Cardiac muscle cell (in vitro differentiated cells and primary cell): ENCODE results near the gene C17orf50. TPM values are rescaled to one million over a fixed set of nuclear protein-coding genes. Genes with fewer than 3 reads are reported as not detected.

Source experiments
- DNase-seq, 2 donors: peaks; one replicate each; pipeline versions ENCODE4 v3.0.0 to v3.0.0-alpha.2; 2010 to 2017; ENCODE audit warnings: low read depth in 1 of 2, low spot score in 1 of 2
- H3K27ac ChIP-seq: fragments of 200-600 bp; sonication (generic); 2 replicates; pipeline ENCODE4 v1.5.1; 2016
- H3K27me3 ChIP-seq: fragments of 200-600 bp; sonication (generic); 2 replicates; pipeline ENCODE4 v1.6.0; 2016; ENCODE audit warnings: control low read depth
- H3K36me3 ChIP-seq: fragments of 200-600 bp; sonication (generic); 2 replicates; pipeline ENCODE4 v1.5.1; 2016; ENCODE audit warnings: control low read depth
- H3K4me1 ChIP-seq: fragments of 200-600 bp; sonication (generic); 2 replicates; pipeline ENCODE4 v1.8.1; 2017; ENCODE audit warnings: low read depth, mild to moderate bottlenecking, mixed run types
- H3K4me3 ChIP-seq: fragments of 200-600 bp; sonication (generic); 2 replicates; pipeline ENCODE4 v1.5.1; 2016; ENCODE audit warnings: mild to moderate bottlenecking
- H3K9me3 ChIP-seq: fragments of 200-600 bp; sonication (generic); 2 replicates; pipeline ENCODE4 v1.5.1; 2017; ENCODE audit warnings: low read depth, mild to moderate bottlenecking, control low read depth
- polyA plus RNA-seq: library from polyadenylated mRNA; unstranded; fragments of >200 nt; fragmentation: Nextera tagmentation; extraction: Ambion mirVana; gene quantifications from 2 replicates; pipeline ENCODE4 v1.2.1, GENCODE V29; 2016
- total RNA-seq: library from RNA; depleted of rRNA; stranded (reverse); fragments of >200 nt; gene quantifications from 2 replicates; pipeline ENCODE4 v1.2.3, GENCODE V29; 2016
- TF ChIP-seq, protein P1 (sequence below): IDR thresholded peaks from 2 replicates; pipeline ENCODE4 v1.5.1; 2012; ENCODE audit warnings: low read depth, mild to moderate bottlenecking, low read length

The C17orf50 gene
- total and polyA plus RNA-seq, 2 experiments from 2014 or later = 0.74 to 1.2 TPM

DNA sequence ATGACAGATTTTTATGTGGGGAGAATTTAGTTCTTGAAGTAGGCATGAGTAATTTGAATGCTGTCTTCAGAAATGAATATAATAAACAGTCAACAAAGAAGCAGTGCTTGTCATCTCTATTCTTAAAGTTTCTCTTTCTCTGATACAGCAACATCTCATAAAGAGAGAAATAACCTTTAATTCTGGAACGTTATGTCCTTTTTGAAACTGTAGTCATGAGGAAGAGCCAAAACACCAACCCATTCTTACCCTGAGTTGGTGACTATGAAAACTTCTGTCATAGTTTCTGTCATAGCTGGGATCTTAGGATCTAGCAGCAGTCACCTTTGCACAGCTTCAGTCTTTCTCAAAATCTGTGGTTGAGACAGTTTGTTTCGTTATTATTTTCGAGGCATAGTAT lies 44.5 kb upstream of the C17orf50 start:
- peaks cover 54% of the 10 kb centered on the region for H3K4me1 ChIP-seq
- H3K9me3 ChIP-seq = no peaks in the 10 kb centered on the region
- TF ChIP-seq, protein P1, sequence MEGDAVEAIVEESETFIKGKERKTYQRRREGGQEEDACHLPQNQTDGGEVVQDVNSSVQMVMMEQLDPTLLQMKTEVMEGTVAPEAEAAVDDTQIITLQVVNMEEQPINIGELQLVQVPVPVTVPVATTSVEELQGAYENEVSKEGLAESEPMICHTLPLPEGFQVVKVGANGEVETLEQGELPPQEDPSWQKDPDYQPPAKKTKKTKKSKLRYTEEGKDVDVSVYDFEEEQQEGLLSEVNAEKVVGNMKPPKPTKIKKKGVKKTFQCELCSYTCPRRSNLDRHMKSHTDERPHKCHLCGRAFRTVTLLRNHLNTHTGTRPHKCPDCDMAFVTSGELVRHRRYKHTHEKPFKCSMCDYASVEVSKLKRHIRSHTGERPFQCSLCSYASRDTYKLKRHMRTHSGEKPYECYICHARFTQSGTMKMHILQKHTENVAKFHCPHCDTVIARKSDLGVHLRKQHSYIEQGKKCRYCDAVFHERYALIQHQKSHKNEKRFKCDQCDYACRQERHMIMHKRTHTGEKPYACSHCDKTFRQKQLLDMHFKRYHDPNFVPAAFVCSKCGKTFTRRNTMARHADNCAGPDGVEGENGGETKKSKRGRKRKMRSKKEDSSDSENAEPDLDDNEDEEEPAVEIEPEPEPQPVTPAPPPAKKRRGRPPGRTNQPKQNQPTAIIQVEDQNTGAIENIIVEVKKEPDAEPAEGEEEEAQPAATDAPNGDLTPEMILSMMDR = no peak
- H3K27ac ChIP-seq = peak overlapping the region; percentile 90
- H3K4me3 ChIP-seq = no peak overlapping the region
- no peak for DNase-seq
- peaks cover 4% of the 10 kb centered on the region for H3K36me3 ChIP-seq
- no peaks in the 10 kb centered on the region for H3K27me3 ChIP-seq

DNA sequence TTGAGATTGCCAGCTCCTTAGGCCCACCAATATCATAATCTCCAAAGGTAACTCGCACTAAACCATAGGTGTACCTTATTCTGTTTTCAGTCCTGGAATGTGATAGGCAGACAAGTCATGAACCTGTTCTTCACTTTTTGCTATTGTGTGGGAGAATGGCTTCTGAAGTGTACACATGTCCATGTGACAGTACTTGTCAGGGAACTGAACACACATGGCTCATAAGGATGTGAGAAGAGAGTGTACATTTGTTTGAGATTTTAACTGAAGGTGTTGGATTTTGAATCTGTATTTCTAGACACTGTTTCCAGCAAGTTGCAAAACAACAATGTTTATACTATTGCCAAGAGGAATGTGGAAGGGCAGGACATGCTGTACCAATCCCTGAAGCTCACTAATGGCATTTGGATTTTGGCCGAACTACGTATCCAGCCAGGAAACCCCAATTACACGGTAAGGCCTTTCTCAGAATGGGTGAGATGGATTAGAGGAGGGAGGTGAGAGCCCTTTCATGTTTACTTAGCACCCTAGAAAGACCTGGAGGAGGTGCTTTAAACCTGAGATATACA lies 43.7 kb upstream of the C17orf50 start:
- DNase-seq = peak in 1 of 2 donors; percentile 32
- Histone ChIP-seq H3K27me3 (no peaks in the 10 kb centered on the region), H3K9me3 (no peaks in the 10 kb centered on the region), H3K27ac (no peak overlapping the region), H3K36me3 (peaks cover 4% of the 10 kb centered on the region), H3K4me3 (no peak overlapping the region), H3K4me1 (peaks cover 50% of the 10 kb centered on the region)
- TF ChIP-seq, protein P1 = no peak

DNA sequence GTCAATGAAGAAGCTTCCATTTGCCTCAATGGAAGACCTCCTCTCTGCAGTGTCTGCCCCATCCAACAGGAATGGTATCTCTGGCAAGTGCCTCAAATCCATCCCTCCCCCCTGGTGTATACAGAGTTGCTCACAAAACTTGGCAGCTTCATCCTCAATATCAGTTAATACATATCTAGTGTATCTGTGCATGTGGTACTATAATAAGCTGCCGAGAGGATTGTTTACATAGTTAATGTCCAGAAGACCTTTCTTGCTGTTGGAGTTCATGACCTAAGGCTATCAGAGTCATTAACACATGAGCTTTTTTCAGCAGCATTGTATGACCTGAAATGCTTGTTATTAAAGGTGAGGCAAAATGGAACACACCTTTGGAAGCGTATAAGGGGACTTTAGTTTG lies 43.2 kb upstream of the C17orf50 start:
- H3K27me3 ChIP-seq = no peaks in the 10 kb centered on the region
- peaks cover 45% of the 10 kb centered on the region for H3K4me1 ChIP-seq
- H3K36me3 ChIP-seq = peaks cover 4% of the 10 kb centered on the region
- TF ChIP-seq, protein P1 = no peak
- H3K9me3 ChIP-seq = no peaks in the 10 kb centered on the region
- no peak for DNase-seq
- H3K27ac ChIP-seq = peak overlapping the region; percentile 3
- no peak overlapping the region for H3K4me3 ChIP-seq

DNA sequence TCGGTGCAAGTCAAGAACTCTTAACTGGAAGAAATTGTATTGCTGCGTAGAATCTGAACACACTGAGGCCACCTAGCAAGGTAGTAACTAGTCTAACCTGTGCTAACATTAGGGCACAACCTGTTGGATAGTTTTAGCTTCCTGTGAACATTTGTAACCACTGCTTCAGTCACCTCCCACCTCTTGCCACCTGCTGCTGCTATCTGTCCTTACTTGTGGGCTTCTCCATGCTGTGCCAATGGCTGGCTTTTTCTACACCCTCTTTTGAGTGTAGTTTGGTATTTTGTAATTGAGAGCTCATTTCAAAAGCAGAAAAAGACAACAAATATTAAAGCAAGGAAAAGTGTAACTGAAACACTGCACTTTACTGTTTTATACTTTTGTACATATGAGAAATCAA lies 37.0 kb upstream of the C17orf50 start:
- no peak overlapping the region for H3K4me3 ChIP-seq
- no peaks in the 10 kb centered on the region for H3K9me3 ChIP-seq
- TF ChIP-seq, protein P1 = no peak
- H3K36me3 ChIP-seq = peaks cover 4% of the 10 kb centered on the region
- H3K27me3 ChIP-seq = no peaks in the 10 kb centered on the region
- peaks cover 51% of the 10 kb centered on the region for H3K4me1 ChIP-seq
- no peak for DNase-seq
- peak overlapping the region; percentile 94 for H3K27ac ChIP-seq

DNA sequence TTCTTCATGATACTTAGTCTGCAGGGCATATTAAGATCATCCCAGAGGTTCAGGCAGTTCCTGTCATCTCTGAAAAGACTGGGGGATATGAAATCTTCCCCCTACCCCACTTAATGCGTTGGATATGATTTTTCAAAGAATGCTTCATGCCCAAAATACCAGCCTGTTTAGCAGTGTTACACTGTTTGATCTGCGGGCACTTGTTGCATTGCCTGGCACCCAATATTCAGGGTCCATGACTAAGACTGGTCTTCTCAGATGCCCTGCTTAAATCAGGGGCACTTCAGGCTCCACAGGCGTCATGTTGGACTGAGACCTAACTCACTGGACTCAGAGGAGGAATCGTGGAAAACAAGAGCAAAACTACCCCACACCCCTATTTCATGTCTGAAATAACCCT lies 35.6 kb upstream of the C17orf50 start:
- Histone ChIP-seq H3K27me3 (no peaks in the 10 kb centered on the region), H3K27ac (peak overlapping the region; percentile 94), H3K9me3 (no peaks in the 10 kb centered on the region), H3K4me1 (peaks cover 62% of the 10 kb centered on the region), H3K4me3 (no peak overlapping the region), H3K36me3 (peaks cover under 1% of the 10 kb centered on the region)
- TF ChIP-seq, protein P1 = no peak
- DNase-seq = no peak
